ENCODE results near the gene SLC7A9. TPM values are rescaled to one million over a fixed set of nuclear protein-coding genes. Genes with fewer than 3 reads are reported as not detected.

Gene SLC7A9
- polyA plus RNA-seq, 3 donors: 0.13 TPM; not detected in 2

DNA sequence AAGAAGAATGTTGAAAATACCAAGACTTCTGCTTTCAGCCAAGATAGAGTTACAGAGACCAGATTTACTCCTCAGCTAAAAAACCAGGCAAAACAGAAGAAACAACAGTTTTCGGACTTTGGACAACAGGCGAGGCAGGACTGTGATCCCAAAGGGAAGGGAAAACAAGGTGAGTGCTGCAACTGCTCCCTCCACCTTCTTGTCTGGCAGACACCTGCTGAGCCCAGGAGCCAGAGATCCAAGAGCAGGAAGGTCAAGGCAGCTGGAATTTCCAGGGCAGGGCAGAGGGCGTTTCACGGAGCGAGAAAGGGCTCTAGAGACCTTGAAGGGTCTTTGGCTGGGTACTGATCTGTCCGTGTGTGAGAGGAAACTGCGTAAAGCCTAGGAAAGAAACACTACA is 32.9 kb upstream of the SLC7A9 start:
- no peaks in the 10 kb centered on the region for H3K27me3 Mint-ChIP-seq (ENCODE audit: low read depth in 3 of 3)
- intact Hi-C loops (cut with micrococcal nuclease): no loop called here
- H3K36me3 ChIP-seq (replicated peaks in 1 of 2; ENCODE audit: control insufficient read depth in 1 of 2, insufficient read depth in 2 of 2, low read length in 2 of 2): peaks cover 2 to 8% of the 10 kb centered on the region in 2 donors
- H3K4me3 Mint-ChIP-seq: no peak overlapping the region
- no peak for DNase-seq
- no peaks in the 10 kb centered on the region for H3K4me1 ChIP-seq (ENCODE audit: control insufficient read depth in 1 of 2, insufficient read depth in 2 of 2, low read length in 2 of 2)
- H3K9me3 ChIP-seq (replicated peaks in 1 of 2; ENCODE audit: control insufficient read depth in 1 of 2, insufficient read depth in 1 of 2, low read length in 2 of 2): no peaks in the 10 kb centered on the region
- no peak for TF ChIP-seq CTCF (IDR thresholded peaks at IDR 0.05)
- no peaks in the 10 kb centered on the region for H3K79me2 ChIP-seq (ENCODE audit: insufficient read depth, low read length)
- no peak overlapping the region for H2AFZ ChIP-seq (ENCODE audit: insufficient read depth, low read depth, low read length, poor library complexity, severe bottlenecking)
- H3K9me3 Mint-ChIP-seq: peaks cover 0 to 5% (median 3%) of the 10 kb centered on the region in 7 donors
- H4K20me1 ChIP-seq (ENCODE audit: insufficient read depth, low read length): no peaks in the 10 kb centered on the region
- no peaks in the 10 kb centered on the region for H3K4me1 Mint-ChIP-seq
- H3K27me3 ChIP-seq (ENCODE audit: control insufficient read depth in 2 of 2, insufficient read depth in 2 of 2, low read length in 2 of 2): no peaks in the 10 kb centered on the region
- WGBS (ENCODE audit: insufficient coverage): 94% methylated on average over 6 of the region's 7 CpGs
- H3K36me3 Mint-ChIP-seq: peaks cover 9 to 30% of the 10 kb centered on the region in 2 donors
- no peak overlapping the region for H3K4me3 ChIP-seq (replicated peaks in 1 of 3; ENCODE audit: low read depth in 2 of 3, low read length in 3 of 3)
- no peak overlapping the region for H3K27ac ChIP-seq (ENCODE audit: low read depth in 1 of 2, low read length in 2 of 2)
- no peak overlapping the region for H3K27ac Mint-ChIP-seq
- no peak overlapping the region for H3K4me2 ChIP-seq (replicated peaks; ENCODE audit: extremely low read depth, low read length, poor library complexity, severe bottlenecking)
- H3K9ac ChIP-seq (ENCODE audit: insufficient read depth, low read length, poor library complexity, severe bottlenecking): no peak overlapping the region

GRCh38 chr19:32901504-32902161 is 32.1 kb upstream of the SLC7A9 start:
- Mint-ChIP-seq H3K36me3 (peaks cover 15 to 25% of the 10 kb centered on the region in 2 donors), H3K9me3 (peaks cover 0 to 6% (median 1%) of the 10 kb centered on the region in 7 donors), H3K4me1 (no peaks in the 10 kb centered on the region), H3K4me3 (no peak overlapping the region), H3K27ac (no peak overlapping the region), H3K27me3 (ENCODE audit: low read depth in 3 of 3) (no peaks in the 10 kb centered on the region)
- H4K20me1 ChIP-seq (ENCODE audit: insufficient read depth, low read length): no peaks in the 10 kb centered on the region
- no peak overlapping the region for H2AFZ ChIP-seq (ENCODE audit: insufficient read depth, low read depth, low read length, poor library complexity, severe bottlenecking)
- H3K9ac ChIP-seq (ENCODE audit: insufficient read depth, low read length, poor library complexity, severe bottlenecking): no peak overlapping the region
- H3K9me3 ChIP-seq (replicated peaks in 1 of 2; ENCODE audit: control insufficient read depth in 1 of 2, insufficient read depth in 1 of 2, low read length in 2 of 2): no peaks in the 10 kb centered on the region
- H3K36me3 ChIP-seq (replicated peaks in 1 of 2; ENCODE audit: control insufficient read depth in 1 of 2, insufficient read depth in 2 of 2, low read length in 2 of 2): peaks cover 2 to 8% of the 10 kb centered on the region in 2 donors
- H3K27ac ChIP-seq (ENCODE audit: low read depth in 1 of 2, low read length in 2 of 2): no peak overlapping the region
- 100% methylated on average over 2 of the region's 5 CpGs for WGBS (ENCODE audit: insufficient coverage)
- no peak for TF ChIP-seq CTCF (IDR thresholded peaks at IDR 0.05)
- no peaks in the 10 kb centered on the region for H3K4me1 ChIP-seq (ENCODE audit: control insufficient read depth in 1 of 2, insufficient read depth in 2 of 2, low read length in 2 of 2)
- no peaks in the 10 kb centered on the region for H3K27me3 ChIP-seq (ENCODE audit: control insufficient read depth in 2 of 2, insufficient read depth in 2 of 2, low read length in 2 of 2)
- H3K4me3 ChIP-seq (replicated peaks in 1 of 3; ENCODE audit: low read depth in 2 of 3, low read length in 3 of 3): no peak overlapping the region
- no peak for DNase-seq
- H3K4me2 ChIP-seq (replicated peaks; ENCODE audit: extremely low read depth, low read length, poor library complexity, severe bottlenecking): no peak overlapping the region
- intact Hi-C loops (cut with micrococcal nuclease): no loop called here
- no peaks in the 10 kb centered on the region for H3K79me2 ChIP-seq (ENCODE audit: insufficient read depth, low read length)

All from CD14-positive monocyte (primary cell).